ENCODE results near the gene DNAAF1.
"Not testable (repeated sequence)": the region's sequence is repeated elsewhere in the genome, so short reads cannot be mapped to it uniquely, and the experiment has no call there.

Gene DNAAF1
- total RNA-seq, result 0.20 to 0.31 reads per million in 2 donors

- DNase-seq, result peak; percentile 90 to 96 (median 90)
Measured at GRCh38 chr16:84144859-84145639, at the start of gene DNAAF1, which contains the start of gene HSDL1. Gene DNAAF1 (plus strand): TSS chr16:84145308. CDS start chr16:84145441, 133 bp downstream. Gene HSDL1 (minus strand): TSS chr16:84145177. CDS start chr16:84131321, 13,856 bp downstream.

DNA sequence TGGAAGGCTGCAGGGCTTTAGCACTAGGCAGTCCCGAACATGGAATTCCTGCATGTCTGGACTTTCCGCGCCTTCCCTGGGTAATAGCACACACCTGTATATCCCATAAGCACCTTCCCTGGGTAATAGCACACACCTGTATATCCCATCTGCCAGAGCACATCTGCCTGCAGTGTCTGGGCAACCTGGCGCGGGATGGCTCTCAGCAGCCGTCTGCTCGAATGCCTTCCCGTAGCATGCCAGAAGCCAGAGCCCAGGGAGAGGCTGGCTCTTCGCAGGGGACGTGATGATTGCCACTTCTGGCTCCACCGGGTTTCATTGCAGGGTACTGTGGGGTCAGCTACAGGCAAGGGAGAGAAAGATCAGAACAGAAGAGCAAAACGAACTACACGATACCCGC lies 49.6 kb upstream of the DNAAF1 start:
- DNase-seq, result no peak

- DNase-seq, result no peak
Measured at GRCh38 chr16:84096447-84097005, 48.6 kb upstream of the DNAAF1 start.

DNA sequence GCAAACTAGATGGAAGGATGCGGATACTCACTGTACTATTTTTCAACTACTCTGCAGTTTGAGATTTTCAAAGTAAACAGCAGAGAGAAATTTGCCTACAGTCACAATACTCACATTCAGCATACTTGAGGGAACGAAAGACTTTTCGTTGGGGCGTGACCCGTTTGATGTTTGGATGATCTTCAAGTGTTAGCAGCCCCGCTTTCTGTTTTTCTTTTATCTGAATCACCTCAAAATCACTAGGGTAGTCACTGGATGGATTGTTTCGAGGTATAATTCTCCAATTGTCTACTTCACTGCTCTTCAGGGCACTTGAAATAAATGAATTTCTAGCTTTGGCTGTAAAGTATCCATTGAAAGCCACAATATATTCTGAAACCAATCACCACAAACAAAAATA lies 46.2 kb upstream of the DNAAF1 start:
- DNase-seq, result no peak

GRCh38 chr16:84103678-84104077 lies 41.4 kb upstream of the DNAAF1 start:
- DNase-seq, result no peak

DNA sequence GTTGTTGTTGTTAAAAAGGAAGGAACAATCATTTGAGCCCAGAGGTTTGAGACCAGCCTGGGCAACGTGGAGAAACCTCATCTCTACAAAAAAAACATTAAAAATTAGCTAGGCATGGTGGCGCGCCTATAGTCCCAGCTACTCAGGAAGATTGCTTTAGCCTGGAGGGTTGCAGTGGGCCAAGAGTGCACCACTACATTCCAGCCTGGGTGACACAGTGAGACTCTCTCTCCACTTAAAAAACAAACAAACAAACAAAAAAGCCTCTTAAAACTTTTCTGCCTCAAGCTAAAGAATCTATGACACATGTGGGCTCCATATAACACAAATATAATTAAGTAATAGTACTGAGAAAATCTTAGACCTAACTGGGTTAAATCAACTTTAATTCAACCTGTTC lies 40.9 kb upstream of the DNAAF1 start:
- no peak for DNase-seq

- DNase-seq, result no peak
Measured at GRCh38 chr16:84105301-84105815, 39.8 kb upstream of the DNAAF1 start.

- no peak for DNase-seq
Measured at GRCh38 chr16:84105948-84106740, 39.0 kb upstream of the DNAAF1 start.

DNA sequence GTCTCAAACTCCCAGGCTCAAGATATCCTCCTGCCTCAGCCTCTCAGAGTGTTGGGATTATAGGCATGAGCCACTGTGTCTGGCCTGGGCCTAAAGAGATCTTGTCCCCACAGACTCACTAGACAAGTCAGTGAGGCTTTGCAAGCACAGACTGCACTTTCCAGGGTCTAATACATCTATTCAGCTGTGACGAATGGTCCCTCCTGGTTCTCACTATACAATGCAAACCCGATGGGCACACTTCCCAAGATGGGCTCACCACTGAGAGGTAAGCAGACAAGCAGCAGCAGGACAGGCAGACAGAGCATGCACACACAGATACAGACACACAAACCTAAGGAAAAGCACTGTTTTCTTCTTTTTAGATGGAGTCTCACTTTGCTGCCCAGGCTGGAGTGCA lies 37.2 kb upstream of the DNAAF1 start:
- DNase-seq, result no peak

DNA sequence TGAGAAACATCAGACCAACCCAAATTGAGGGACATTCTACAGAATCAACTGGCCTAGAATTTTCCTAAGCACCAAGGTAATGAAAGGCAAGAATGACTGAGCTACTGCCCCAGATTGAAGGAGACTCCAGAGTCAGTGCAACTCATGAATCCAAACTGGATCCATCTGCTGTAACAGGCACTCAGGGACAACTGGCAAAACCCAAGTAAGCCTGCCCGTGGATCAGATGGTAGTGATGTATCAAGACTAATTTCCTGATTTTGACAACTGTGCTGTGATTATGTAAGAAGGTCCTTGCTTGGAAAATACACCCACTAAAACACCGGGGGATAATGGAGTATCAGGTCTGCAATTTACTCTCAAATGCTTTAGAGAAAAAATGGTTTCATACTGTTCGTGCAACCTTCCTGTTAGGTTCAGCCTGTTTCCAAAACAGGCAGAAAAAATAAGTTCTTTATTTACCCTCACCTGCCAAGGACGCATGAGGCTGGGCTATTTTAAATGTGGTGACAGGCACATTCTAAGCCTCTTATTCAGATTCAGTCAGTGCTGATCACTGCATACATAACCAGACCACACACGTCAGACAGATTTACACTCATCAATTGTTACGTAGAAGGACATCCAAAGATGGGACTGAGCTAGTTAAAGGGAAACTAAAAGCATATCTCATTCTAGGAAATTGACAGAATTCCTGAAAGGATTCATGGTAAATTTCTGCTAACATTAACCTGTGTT lies 35.3 kb upstream of the DNAAF1 start:
- DNase-seq, result no peak

DNA sequence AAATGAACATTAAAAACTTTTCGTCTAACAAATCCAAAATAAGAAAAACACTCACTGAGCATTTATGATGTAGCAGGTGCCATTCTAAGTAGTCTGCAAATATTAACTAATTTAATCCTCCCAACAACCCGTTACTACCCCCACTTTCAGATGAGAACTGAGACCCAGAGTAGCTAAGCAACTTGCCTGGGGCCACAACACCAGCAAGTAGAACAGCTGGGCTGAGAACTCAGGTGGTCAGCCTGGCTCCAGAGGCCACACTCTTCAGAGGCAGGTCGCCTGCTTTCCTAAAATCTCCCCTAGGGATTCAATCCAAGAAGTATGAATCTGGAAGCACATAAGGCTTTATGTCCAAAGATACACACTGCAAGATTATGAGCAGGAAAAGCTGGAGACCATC lies 34.6 kb upstream of the DNAAF1 start:
- no peak for DNase-seq

- DNase-seq, result no peak
Measured at GRCh38 chr16:84111525-84111924, 33.6 kb upstream of the DNAAF1 start.

DNA sequence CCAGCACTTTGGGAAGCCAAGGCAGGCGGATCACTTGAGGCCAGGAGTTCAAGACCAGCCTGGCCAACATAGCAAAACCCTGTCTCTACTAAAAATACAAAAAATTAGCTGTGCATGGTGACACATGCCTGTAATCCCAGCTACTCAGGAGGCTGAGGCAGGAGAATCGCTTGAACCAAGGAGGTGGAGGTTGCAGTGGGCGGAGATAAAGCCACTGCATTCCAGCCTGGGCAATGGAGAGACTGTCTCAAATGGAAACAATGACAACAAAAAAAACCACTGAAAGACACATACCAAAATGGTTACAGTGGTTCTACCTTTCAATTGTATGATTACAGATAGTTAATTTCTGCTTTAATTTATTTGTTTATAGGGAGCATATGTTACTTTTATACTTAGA lies 33.2 kb upstream of the DNAAF1 start:
- DNase-seq, result not testable (repeated sequence)

GRCh38 chr16:84115919-84116719 lies 29.0 kb upstream of the DNAAF1 start:
- DNase-seq, result peak in 4 of 5 experiments; percentile 40 to 81 (median 62)

- DNase-seq, result peak; percentile 96 to 99 (median 97)
Measured at GRCh38 chr16:84116720-84117493, 28.2 kb upstream of the DNAAF1 start, which contains the start of gene MBTPS1. Gene MBTPS1 (minus strand): TSS chr16:84116942. CDS start chr16:84101783, 15,159 bp downstream.

DNA sequence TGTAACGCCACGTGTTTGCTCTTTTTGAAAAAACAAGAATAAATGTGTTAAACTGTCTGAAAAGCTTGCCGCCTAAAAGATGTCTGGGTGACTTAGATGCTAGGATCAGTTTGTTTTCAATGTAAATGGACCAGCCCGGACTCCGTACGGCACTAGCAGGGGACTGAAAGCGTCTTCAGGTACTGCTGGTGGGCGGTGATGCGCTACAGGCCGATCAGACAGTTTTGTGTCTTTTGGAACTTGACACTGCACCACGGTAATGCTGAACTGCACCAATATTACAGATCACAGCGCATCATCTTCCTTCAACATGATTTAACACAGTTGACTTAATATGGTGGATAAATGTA lies 27.6 kb upstream of the DNAAF1 start:
- peak in 3 of 5 experiments; percentile 11 to 70 (median 18) for DNase-seq

DNA sequence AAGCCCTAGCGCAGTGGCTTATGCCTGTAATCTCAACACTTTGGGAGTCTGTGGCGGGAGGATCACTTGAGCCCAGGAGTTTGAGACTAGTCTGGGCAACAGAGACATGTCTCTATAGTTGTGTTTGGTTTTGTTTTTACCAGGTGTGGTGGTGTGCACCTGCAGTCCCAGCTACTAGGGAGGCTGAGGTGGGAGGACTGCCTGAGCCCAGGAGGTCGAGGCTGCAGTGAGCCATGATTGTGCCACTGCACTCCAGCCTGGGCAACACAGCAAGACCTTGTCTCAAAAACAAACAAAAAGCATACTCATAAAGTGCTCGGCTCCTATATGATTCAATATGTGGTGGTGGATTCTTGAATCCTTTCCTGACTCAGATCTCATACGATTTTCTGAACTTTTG lies 26.8 kb upstream of the DNAAF1 start:
- not testable (repeated sequence) for DNase-seq

DNA sequence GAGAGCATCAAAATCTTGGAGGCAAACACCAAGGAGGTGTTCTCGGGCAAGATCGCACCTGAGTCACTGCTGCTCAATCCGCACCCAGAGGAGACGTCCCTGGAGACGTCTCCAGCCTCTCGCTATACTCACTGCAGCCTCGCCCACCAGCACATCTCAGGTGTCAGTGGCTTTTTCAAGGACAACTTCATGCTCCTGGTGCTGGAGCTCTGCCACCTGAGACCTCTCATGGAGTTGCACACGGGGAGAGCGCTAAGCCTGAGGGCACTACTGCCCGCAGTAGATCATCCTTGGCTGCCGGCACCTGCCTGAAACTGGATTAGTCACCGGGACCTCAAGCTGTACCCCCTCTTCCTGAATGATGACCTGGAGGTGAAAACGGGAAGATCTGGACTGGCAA lies 25.7 kb upstream of the DNAAF1 start:
- no peak for DNase-seq

- DNase-seq, result no peak
Measured at GRCh38 chr16:84120023-84120422, 25.1 kb upstream of the DNAAF1 start.

GRCh38 chr16:84121007-84121406 lies 24.1 kb upstream of the DNAAF1 start:
- DNase-seq, result no peak

Measured in T-helper 2 cell (primary cell).